ENCODE measurements around the gene ART5.
"Not testable (repeated sequence)": the region's sequence is repeated elsewhere in the genome, so short reads cannot be mapped to it uniquely, and the experiment has no call there.

The ART5 gene

GRCh38 chr11:3669128-3669527 is 27.3 kb upstream of the ART5 start:
- Histone ChIP-seq H3K4me3 (ENCODE audit: low read length) (no peak overlapping the region), H3K4me1 (ENCODE audit: control insufficient read depth, insufficient read depth, low read length) (no peaks in the 10 kb centered on the region), H3K36me3 (ENCODE audit: insufficient read depth, low read length) (peaks cover 62% of the 10 kb centered on the region), H3K4me2 (ENCODE audit: low read length) (no peak overlapping the region), H3K9ac (ENCODE audit: low read depth, low read length) (no peak overlapping the region), H3K9me3 (replicated peaks; ENCODE audit: low read length) (no peaks in the 10 kb centered on the region), H3K27me3 (ENCODE audit: control insufficient read depth, insufficient read depth, low read length) (no peaks in the 10 kb centered on the region)

- no peaks in the 10 kb centered on the region for H3K4me1 ChIP-seq (ENCODE audit: control insufficient read depth, insufficient read depth, low read length)
- H3K4me2 ChIP-seq (ENCODE audit: low read length), result no peak overlapping the region
- no peak overlapping the region for H3K9ac ChIP-seq (ENCODE audit: low read depth, low read length)
- no peaks in the 10 kb centered on the region for H3K27me3 ChIP-seq (ENCODE audit: control insufficient read depth, insufficient read depth, low read length)
- no peaks in the 10 kb centered on the region for H3K9me3 ChIP-seq (replicated peaks; ENCODE audit: low read length)
- peaks cover 53% of the 10 kb centered on the region for H3K36me3 ChIP-seq (ENCODE audit: insufficient read depth, low read length)
- H3K4me3 ChIP-seq (ENCODE audit: low read length), result no peak overlapping the region
Observed at GRCh38 chr11:3667149-3668035, 25.6 kb upstream of the ART5 start.

DNA sequence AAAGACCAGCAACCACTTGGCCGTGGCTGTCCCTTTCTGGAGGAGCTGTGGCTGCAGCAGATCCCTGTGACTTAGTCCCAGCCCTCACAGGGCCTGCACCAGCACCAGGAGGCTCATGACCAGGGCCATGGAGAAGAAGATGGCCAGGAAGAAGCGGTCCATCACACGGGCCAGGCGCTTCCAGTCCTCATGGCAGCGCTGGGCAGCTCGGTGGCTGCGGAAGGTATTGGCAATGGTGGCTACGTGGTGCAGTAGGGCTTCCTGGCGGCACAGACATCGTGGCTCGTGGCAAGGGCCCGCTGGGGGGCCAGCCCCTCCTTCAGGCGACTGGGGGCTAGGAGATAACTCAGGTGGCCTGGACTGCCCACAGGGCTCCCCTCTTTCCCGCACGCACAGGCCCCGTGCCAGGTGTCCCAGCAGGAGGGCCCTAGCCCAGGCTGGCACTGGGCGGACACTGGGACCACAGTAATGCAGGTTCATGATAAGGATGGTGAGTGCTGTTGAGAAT is 24.3 kb upstream of the ART5 start:
- peaks cover 41% of the 10 kb centered on the region for H3K36me3 ChIP-seq (ENCODE audit: insufficient read depth, low read length)
- H3K9ac ChIP-seq (ENCODE audit: low read depth, low read length), result no peak overlapping the region
- no peaks in the 10 kb centered on the region for H3K4me1 ChIP-seq (ENCODE audit: control insufficient read depth, insufficient read depth, low read length)
- H3K27me3 ChIP-seq (ENCODE audit: control insufficient read depth, insufficient read depth, low read length), result no peaks in the 10 kb centered on the region
- H3K4me3 ChIP-seq (ENCODE audit: low read length), result no peak overlapping the region
- no peak overlapping the region for H3K4me2 ChIP-seq (ENCODE audit: low read length)
- H3K9me3 ChIP-seq (replicated peaks; ENCODE audit: low read length), result no peaks in the 10 kb centered on the region

DNA sequence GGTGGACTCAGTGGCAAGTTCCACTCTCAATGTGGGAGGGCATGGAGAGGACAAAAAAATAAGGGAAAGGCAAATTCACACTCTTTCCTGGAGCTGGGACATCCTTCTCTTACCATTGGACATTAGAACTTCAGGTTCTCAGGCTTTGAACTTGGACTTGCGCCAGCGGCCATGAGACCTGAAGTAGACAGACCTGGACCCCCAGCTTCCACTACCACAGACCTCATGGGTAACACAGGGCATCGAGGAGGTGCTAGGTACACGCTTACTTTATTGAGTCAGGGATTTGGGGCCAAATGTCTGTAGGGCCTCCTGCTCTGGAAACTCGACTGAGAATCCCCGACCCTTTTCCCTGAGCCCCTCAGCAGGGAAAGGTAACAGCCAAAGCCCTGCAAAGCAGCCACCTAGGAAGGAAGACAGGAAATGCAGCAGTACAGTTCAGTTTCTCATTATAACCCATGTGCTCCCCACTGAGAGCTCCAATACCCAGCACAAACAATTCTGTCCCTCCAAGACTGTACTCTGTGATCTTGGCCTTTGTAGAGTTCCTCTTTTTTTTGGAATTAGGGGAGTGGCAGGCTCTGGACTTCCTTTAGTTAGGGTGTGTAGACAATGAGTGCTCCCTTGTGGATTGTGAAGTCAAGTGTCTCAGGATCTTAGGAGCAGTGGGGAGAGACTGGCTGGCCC is 23.7 kb upstream of the ART5 start:
- H3K4me1 ChIP-seq (ENCODE audit: control insufficient read depth, insufficient read depth, low read length), result no peaks in the 10 kb centered on the region
- peaks cover 40% of the 10 kb centered on the region for H3K36me3 ChIP-seq (ENCODE audit: insufficient read depth, low read length)

GRCh38 chr11:3664032-3664630 is 22.3 kb upstream of the ART5 start:
- Histone ChIP-seq H3K9me3 (replicated peaks; ENCODE audit: low read length) (no peaks in the 10 kb centered on the region), H3K27me3 (ENCODE audit: control insufficient read depth, insufficient read depth, low read length) (no peaks in the 10 kb centered on the region), H3K4me2 (ENCODE audit: low read length) (no peak overlapping the region), H3K36me3 (ENCODE audit: insufficient read depth, low read length) (peaks cover 34% of the 10 kb centered on the region), H3K4me3 (ENCODE audit: low read length) (no peak overlapping the region), H3K9ac (ENCODE audit: low read depth, low read length) (no peak overlapping the region), H3K4me1 (ENCODE audit: control insufficient read depth, insufficient read depth, low read length) (no peaks in the 10 kb centered on the region)

More for the DNA sequence above, 23.7 kb upstream of the ART5 start:
- H3K4me2 ChIP-seq (ENCODE audit: low read length), result no peak overlapping the region
- H3K4me3 ChIP-seq (ENCODE audit: low read length), result no peak overlapping the region
- no peaks in the 10 kb centered on the region for H3K27me3 ChIP-seq (ENCODE audit: control insufficient read depth, insufficient read depth, low read length)
- no peaks in the 10 kb centered on the region for H3K9me3 ChIP-seq (replicated peaks; ENCODE audit: low read length)
- no peak overlapping the region for H3K9ac ChIP-seq (ENCODE audit: low read depth, low read length)

GRCh38 chr11:3662856-3663255 is 21.1 kb upstream of the ART5 start:
- Histone ChIP-seq H3K9me3 (replicated peaks; ENCODE audit: low read length) (no peaks in the 10 kb centered on the region), H3K27me3 (ENCODE audit: control insufficient read depth, insufficient read depth, low read length) (no peaks in the 10 kb centered on the region), H3K9ac (ENCODE audit: low read depth, low read length) (no peak overlapping the region), H3K4me1 (ENCODE audit: control insufficient read depth, insufficient read depth, low read length) (no peaks in the 10 kb centered on the region), H3K4me2 (ENCODE audit: low read length) (no peak overlapping the region), H3K4me3 (ENCODE audit: low read length) (no peak overlapping the region), H3K36me3 (ENCODE audit: insufficient read depth, low read length) (peaks cover 29% of the 10 kb centered on the region)

GRCh38 chr11:3660960-3661359 is 19.2 kb upstream of the ART5 start:
- H3K27me3 ChIP-seq (ENCODE audit: control insufficient read depth, insufficient read depth, low read length), result no peaks in the 10 kb centered on the region
- no peaks in the 10 kb centered on the region for H3K4me1 ChIP-seq (ENCODE audit: control insufficient read depth, insufficient read depth, low read length)
- no peak overlapping the region for H3K4me3 ChIP-seq (ENCODE audit: low read length)
- H3K36me3 ChIP-seq (ENCODE audit: insufficient read depth, low read length), result peaks cover 20% of the 10 kb centered on the region
- H3K9me3 ChIP-seq (replicated peaks; ENCODE audit: low read length), result no peaks in the 10 kb centered on the region
- no peak overlapping the region for H3K9ac ChIP-seq (ENCODE audit: low read depth, low read length)
- H3K4me2 ChIP-seq (ENCODE audit: low read length), result no peak overlapping the region

DNA sequence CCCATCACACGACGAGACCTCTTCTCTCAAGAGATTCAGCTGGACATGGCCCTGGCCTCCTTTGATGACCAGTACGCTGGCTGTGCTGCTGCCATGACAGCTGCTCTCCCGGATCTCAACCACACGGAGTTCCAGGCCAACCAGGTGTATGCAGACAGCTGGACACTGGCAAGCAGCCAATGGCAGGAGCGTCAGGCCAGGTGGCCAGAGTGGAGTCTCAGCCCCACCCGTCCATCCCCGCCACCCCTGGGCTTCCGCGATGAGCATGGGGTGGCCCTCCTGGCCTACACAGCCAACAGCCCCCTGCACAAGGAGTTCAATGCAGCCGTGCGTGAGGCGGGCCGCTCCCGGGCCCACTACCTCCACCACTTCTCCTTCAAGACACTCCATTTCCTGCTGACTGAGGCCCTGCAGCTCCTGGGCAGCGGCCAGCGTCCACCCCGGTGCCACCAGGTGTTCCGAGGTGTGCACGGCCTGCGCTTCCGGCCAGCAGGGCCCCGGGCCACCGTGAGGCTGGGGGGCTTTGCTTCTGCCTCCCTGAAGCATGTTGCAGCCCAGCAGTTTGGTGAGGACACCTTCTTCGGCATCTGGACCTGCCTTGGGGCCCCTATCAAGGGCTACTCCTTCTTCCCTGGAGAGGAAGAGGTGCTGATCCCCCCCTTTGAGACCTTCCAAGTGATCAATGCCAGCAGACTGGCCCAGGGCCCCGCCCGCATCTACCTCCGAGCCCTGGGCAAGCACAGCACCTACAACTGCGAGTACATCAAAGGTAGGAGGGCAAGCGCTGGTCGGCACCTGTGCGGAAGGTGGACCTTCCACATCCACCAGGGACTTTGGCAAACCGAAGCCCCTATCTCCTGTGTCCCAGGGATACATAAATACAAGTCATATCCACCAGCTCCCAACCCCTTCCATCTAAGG is 18.1 kb upstream of the ART5 start:
- no peak overlapping the region for H3K4me2 ChIP-seq (ENCODE audit: low read length)
- peaks cover 10% of the 10 kb centered on the region for H3K36me3 ChIP-seq (ENCODE audit: insufficient read depth, low read length)
- no peaks in the 10 kb centered on the region for H3K4me1 ChIP-seq (ENCODE audit: control insufficient read depth, insufficient read depth, low read length)
- no peaks in the 10 kb centered on the region for H3K9me3 ChIP-seq (replicated peaks; ENCODE audit: low read length)
- H3K4me3 ChIP-seq (ENCODE audit: low read length), result no peak overlapping the region
- H3K9ac ChIP-seq (ENCODE audit: low read depth, low read length), result no peak overlapping the region
- H3K27me3 ChIP-seq (ENCODE audit: control insufficient read depth, insufficient read depth, low read length), result peaks cover 8% of the 10 kb centered on the region

- no peak overlapping the region for H3K4me2 ChIP-seq (ENCODE audit: low read length)
- no peak overlapping the region for H3K9ac ChIP-seq (ENCODE audit: low read depth, low read length)
- H3K27me3 ChIP-seq (ENCODE audit: control insufficient read depth, insufficient read depth, low read length), result peaks cover 14% of the 10 kb centered on the region
- H3K4me3 ChIP-seq (ENCODE audit: low read length), result no peak overlapping the region
- H3K9me3 ChIP-seq (replicated peaks; ENCODE audit: low read length), result no peaks in the 10 kb centered on the region
- H3K36me3 ChIP-seq (ENCODE audit: insufficient read depth, low read length), result no peaks in the 10 kb centered on the region
- H3K4me1 ChIP-seq (ENCODE audit: control insufficient read depth, insufficient read depth, low read length), result no peaks in the 10 kb centered on the region
Observed at GRCh38 chr11:3658252-3658651, 16.5 kb upstream of the ART5 start.

- H3K4me2 ChIP-seq (ENCODE audit: low read length); H3K9me3 ChIP-seq (replicated peaks; ENCODE audit: low read length); H3K36me3 ChIP-seq (ENCODE audit: insufficient read depth, low read length); H3K4me3 ChIP-seq (ENCODE audit: low read length); H3K9ac ChIP-seq (ENCODE audit: low read depth, low read length); H3K4me1 ChIP-seq (ENCODE audit: control insufficient read depth, insufficient read depth, low read length): not testable (repeated sequence)
- H3K27me3 ChIP-seq (ENCODE audit: control insufficient read depth, insufficient read depth, low read length), result peaks cover 14% of the 10 kb centered on the region
Observed at GRCh38 chr11:3657331-3657730, 15.5 kb upstream of the ART5 start.

- peaks cover 16% of the 10 kb centered on the region for H3K27me3 ChIP-seq (ENCODE audit: control insufficient read depth, insufficient read depth, low read length)
- H3K4me1 ChIP-seq (ENCODE audit: control insufficient read depth, insufficient read depth, low read length), result no peaks in the 10 kb centered on the region
- no peaks in the 10 kb centered on the region for H3K36me3 ChIP-seq (ENCODE audit: insufficient read depth, low read length)
- H3K9ac ChIP-seq (ENCODE audit: low read depth, low read length), result no peak overlapping the region
- no peaks in the 10 kb centered on the region for H3K9me3 ChIP-seq (replicated peaks; ENCODE audit: low read length)
- H3K4me3 ChIP-seq (ENCODE audit: low read length), result no peak overlapping the region
- H3K4me2 ChIP-seq (ENCODE audit: low read length), result no peak overlapping the region
Observed at GRCh38 chr11:3655547-3655946, 13.8 kb upstream of the ART5 start.
